Colonic mucosa (tissue), 4 donors: ENCODE data around the gene M1AP. TPM values are rescaled to one million over a fixed set of nuclear protein-coding genes. Genes with fewer than 3 reads are reported as not detected.
"Not testable (repeated sequence)": the region's sequence is repeated elsewhere in the genome, so short reads cannot be mapped to it uniquely, and the experiment has no call there.

ENCODE experiments used
- DNase-seq: peaks from one replicate; pipeline ENCODE4 v3.0.0-alpha.2; 2020
- H3K27ac ChIP-seq: fragments of 200-600 bp; one replicate; pipeline ENCODE4 v1.8.0; 2021
- H3K27me3 ChIP-seq: fragments of 200-600 bp; one replicate; pipeline ENCODE4 v1.8.0; 2021
- H3K36me3 ChIP-seq: fragments of 200-600 bp; one replicate; pipeline ENCODE4 v1.8.0; 2021
- H3K4me1 ChIP-seq: fragments of 200-600 bp; one replicate; pipeline ENCODE4 v1.8.0; 2021; ENCODE audit warnings: mild to moderate bottlenecking
- H3K4me3 ChIP-seq: fragments of 200-600 bp; one replicate; pipeline ENCODE4 v1.8.0; 2021
- H3K9ac ChIP-seq, 2 donors: one replicate each; pipeline ENCODE4 v1.7.0; 2013; ENCODE audit warnings: control low read depth in 2 of 2, low read depth in 2 of 2, low read length in 2 of 2
- H3K9me3 ChIP-seq: fragments of 200-600 bp; one replicate; pipeline ENCODE4 v1.8.0; 2021
- intact Hi-C: fragments of 100-400 bp; cut with DNase I; formaldehyde crosslinking; loops from one replicate; pipeline ENCODE4 v1.14.1; 2022
- total RNA-seq, 2 donors: library from RNA; stranded (reverse); fragmentation: NEBNext Ultra II Directional in 1 of 2; extraction: Animal tissue kit (Norgen Biotek cat#: 25700) in 1 of 2; gene quantifications; one replicate each; pipeline ENCODE4 v1.2.1, GENCODE V29; 2021
- TF ChIP-seq, protein P1 (sequence below): fragments of 200-600 bp; IDR thresholded peaks from one replicate; pipeline ENCODE4 v1.8.0; 2022; ENCODE audit warnings: antibody characterized with exemption, mild to moderate bottlenecking
- donor health status: healthy.
- donor health status: DM: no; HTN: no; CAD: no.
- donor health status: DM: no; HTN: no; CAD: no.

M1AP gene
- total RNA-seq, 2 donors from 2014 or later = 0.35 TPM; not detected in 1

- no peak for DNase-seq
- no peak overlapping the region for H3K27ac ChIP-seq
- H3K9ac ChIP-seq = no peak overlapping the region
- H3K4me1 ChIP-seq = no peaks in the 10 kb centered on the region
- H3K4me3 ChIP-seq = no peak overlapping the region
- H3K27me3 ChIP-seq = no peaks in the 10 kb centered on the region
- intact Hi-C loops = no loop called here
- no peaks in the 10 kb centered on the region for H3K9me3 ChIP-seq
- TF ChIP-seq, protein P1, sequence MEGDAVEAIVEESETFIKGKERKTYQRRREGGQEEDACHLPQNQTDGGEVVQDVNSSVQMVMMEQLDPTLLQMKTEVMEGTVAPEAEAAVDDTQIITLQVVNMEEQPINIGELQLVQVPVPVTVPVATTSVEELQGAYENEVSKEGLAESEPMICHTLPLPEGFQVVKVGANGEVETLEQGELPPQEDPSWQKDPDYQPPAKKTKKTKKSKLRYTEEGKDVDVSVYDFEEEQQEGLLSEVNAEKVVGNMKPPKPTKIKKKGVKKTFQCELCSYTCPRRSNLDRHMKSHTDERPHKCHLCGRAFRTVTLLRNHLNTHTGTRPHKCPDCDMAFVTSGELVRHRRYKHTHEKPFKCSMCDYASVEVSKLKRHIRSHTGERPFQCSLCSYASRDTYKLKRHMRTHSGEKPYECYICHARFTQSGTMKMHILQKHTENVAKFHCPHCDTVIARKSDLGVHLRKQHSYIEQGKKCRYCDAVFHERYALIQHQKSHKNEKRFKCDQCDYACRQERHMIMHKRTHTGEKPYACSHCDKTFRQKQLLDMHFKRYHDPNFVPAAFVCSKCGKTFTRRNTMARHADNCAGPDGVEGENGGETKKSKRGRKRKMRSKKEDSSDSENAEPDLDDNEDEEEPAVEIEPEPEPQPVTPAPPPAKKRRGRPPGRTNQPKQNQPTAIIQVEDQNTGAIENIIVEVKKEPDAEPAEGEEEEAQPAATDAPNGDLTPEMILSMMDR = no peak
- H3K36me3 ChIP-seq = no peaks in the 10 kb centered on the region
Observed at GRCh38 chr2:74566754-74567085, 81.4 kb downstream of the M1AP start.

DNA sequence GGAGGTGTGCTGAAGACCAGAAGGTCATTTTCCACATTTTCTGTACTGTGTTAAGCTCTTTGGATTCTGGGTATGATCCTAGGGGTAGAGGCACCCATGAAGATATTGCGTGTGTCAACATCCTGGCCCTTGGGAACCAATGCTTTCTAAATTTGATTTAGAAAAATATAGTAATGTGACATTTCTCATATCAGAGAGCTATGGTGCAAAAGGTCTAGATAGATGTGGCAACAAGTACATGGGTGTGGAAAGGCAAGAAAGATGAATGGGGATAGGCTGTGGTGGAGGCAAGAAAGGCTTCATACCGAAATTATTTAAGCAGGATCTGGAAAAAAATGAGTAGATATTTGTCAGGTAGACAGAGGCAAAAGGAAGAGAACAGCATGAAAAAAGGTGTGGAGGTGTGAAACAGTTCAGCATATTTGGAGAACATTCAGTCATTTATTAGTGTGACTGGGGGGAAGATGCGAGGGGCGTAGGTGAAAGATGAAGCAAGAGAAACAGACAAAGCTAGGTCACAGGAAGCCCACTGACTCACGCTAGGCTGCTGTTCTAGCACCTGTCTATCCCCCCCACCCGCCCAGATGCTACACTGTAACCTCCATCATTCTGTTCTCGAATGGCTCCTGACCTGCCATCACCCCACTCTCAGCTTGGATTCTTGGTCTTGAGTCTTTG is 81.9 kb downstream of the M1AP start:
- TF ChIP-seq, protein P1 = no peak
- DNase-seq = no peak
- no peak overlapping the region for H3K4me3 ChIP-seq
- no peaks in the 10 kb centered on the region for H3K4me1 ChIP-seq
- no peaks in the 10 kb centered on the region for H3K9me3 ChIP-seq
- no peaks in the 10 kb centered on the region for H3K27me3 ChIP-seq
- intact Hi-C loops = no loop called here
- H3K27ac ChIP-seq = no peak overlapping the region
- no peaks in the 10 kb centered on the region for H3K36me3 ChIP-seq
- no peak overlapping the region for H3K9ac ChIP-seq

- intact Hi-C loops = no loop called here
- TF ChIP-seq, protein P1 = no peak
- H3K9me3 ChIP-seq = no peaks in the 10 kb centered on the region
Observed at GRCh38 chr2:74564222-74564621, 83.9 kb downstream of the M1AP start.

DNA sequence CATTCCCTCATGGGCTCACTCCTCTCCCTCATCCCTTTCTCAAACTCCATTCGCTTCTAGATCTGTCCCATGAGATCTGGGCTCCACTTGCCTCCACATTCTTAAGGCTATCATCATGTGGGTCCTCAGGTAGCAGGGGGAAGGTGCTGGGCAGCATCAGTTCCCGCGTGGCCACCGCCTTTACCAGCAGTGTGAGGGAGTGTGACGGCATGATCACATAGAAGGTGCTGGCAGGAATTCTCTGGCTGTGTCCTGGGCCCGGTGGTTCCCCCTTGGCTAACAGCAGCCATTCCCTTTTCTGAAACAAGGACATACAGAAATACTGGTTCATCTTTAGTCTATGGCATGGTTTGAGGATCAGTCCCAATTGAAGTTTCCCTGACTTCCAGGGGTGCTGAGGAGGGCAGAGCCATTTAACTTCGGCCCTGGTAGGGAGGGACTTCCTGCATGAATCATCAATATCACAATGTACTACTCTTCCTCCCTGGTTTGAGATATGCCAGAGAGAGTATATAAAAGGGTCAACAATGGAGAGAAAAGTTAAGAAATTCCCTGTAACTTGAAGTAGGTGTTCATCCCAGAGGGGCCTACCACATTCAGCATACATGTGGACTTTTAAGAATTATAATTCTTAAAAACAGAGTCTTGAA is 85.9 kb downstream of the M1AP start:
- Histone ChIP-seq H3K9me3 (no peaks in the 10 kb centered on the region), H3K27ac (no peak overlapping the region), H3K27me3 (no peaks in the 10 kb centered on the region), H3K4me3 (no peak overlapping the region), H3K36me3 (no peaks in the 10 kb centered on the region), H3K9ac (no peak overlapping the region), H3K4me1 (no peaks in the 10 kb centered on the region)
- no peak for DNase-seq
- intact Hi-C loops = no loop called here
- TF ChIP-seq, protein P1 = no peak

More at GRCh38 chr2:74564222-74564621, 83.9 kb downstream of the M1AP start:
- Histone ChIP-seq H3K27ac (no peak overlapping the region), H3K27me3 (no peaks in the 10 kb centered on the region), H3K9ac (no peak overlapping the region), H3K4me1 (no peaks in the 10 kb centered on the region), H3K4me3 (no peak overlapping the region), H3K36me3 (no peaks in the 10 kb centered on the region)
- DNase-seq = no peak

GRCh38 chr2:74561022-74561421 is 87.1 kb downstream of the M1AP start:
- H3K4me3 ChIP-seq, intact Hi-C loops, H3K27ac ChIP-seq, H3K27me3 ChIP-seq, H3K4me1 ChIP-seq, DNase-seq, H3K9me3 ChIP-seq, H3K9ac ChIP-seq, H3K36me3 ChIP-seq: not testable (repeated sequence)

DNA sequence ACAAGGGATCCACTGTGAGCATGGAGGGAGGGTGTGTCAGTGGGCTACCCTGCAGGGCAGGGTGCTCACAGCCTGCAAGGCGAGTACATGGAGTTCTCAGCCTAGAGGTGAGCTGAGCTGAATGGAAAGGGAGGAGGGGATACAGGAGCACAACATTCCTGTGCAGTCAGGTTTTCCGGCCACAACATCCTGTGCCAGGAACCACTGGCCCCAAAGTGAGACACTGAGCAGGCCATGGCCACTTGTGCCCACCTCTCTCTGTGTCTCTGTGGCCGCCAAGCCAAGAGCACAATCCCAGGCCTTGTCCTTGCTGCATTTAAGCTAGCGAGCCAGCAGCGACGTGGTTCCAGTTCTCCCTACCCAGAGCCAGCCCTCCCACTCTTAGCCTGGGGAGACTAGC is 87.5 kb downstream of the M1AP start:
- H3K27ac ChIP-seq = no peak overlapping the region
- intact Hi-C loops = no loop called here

More for the DNA sequence above, 87.5 kb downstream of the M1AP start:
- DNase-seq = no peak
- no peaks in the 10 kb centered on the region for H3K4me1 ChIP-seq
- H3K9ac ChIP-seq = no peak overlapping the region
- H3K4me3 ChIP-seq = no peak overlapping the region
- no peaks in the 10 kb centered on the region for H3K9me3 ChIP-seq
- no peaks in the 10 kb centered on the region for H3K36me3 ChIP-seq
- TF ChIP-seq, protein P1 = no peak
- no peaks in the 10 kb centered on the region for H3K27me3 ChIP-seq
